RKO (cell line): ENCODE results near the gene TEX36.
"Not testable (repeated sequence)": the region's sequence is repeated elsewhere in the genome, so short reads cannot be mapped to it uniquely, and the experiment has no call there.

Source experiments
- DNase-seq: peaks from one replicate; pipeline ENCODE4 v3.0.0-alpha.2; 2016; ENCODE audit warnings: low spot score

The TEX36 gene

GRCh38 chr10:125692196-125692595 is 9.2 kb upstream of the TEX36 start:
- DNase-seq = no peak

- no peak for DNase-seq
These were observed 8.4 kb upstream of the TEX36 start for GRCh38 chr10:125691160-125691981.

GRCh38 chr10:125689955-125690569 is 7.1 kb upstream of the TEX36 start:
- no peak for DNase-seq

- DNase-seq = no peak
These were observed 4.7 kb upstream of the TEX36 start for GRCh38 chr10:125687507-125688185.

GRCh38 chr10:125684581-125684980 is 1.6 kb upstream of the TEX36 start:
- no peak for DNase-seq

- no peak for DNase-seq
These were observed 858 bp upstream of the TEX36 start for GRCh38 chr10:125683821-125684220.

GRCh38 chr10:125679436-125679835 is 3.5 kb downstream of the TEX36 start:
- no peak for DNase-seq

GRCh38 chr10:125672884-125673283 is 10.1 kb downstream of the TEX36 start:
- DNase-seq = no peak

- no peak for DNase-seq
These were observed 20.4 kb downstream of the TEX36 start for GRCh38 chr10:125662584-125662983.

GRCh38 chr10:125661941-125662515 is 20.9 kb downstream of the TEX36 start:
- no peak for DNase-seq

GRCh38 chr10:125661431-125661940 is 21.5 kb downstream of the TEX36 start:
- DNase-seq = no peak

GRCh38 chr10:125659071-125659470 is 23.9 kb downstream of the TEX36 start:
- DNase-seq = no peak

GRCh38 chr10:125656523-125656922 is 26.4 kb downstream of the TEX36 start:
- DNase-seq = no peak

GRCh38 chr10:125653113-125653512 is 29.9 kb downstream of the TEX36 start:
- DNase-seq = not testable (repeated sequence)

- no peak for DNase-seq
These were observed 36.7 kb downstream of the TEX36 start for GRCh38 chr10:125646311-125646710.

GRCh38 chr10:125641398-125641797 is 41.6 kb downstream of the TEX36 start:
- no peak for DNase-seq

GRCh38 chr10:125640653-125641052 is 42.3 kb downstream of the TEX36 start:
- no peak for DNase-seq

- DNase-seq = no peak
These were observed 43.1 kb downstream of the TEX36 start for GRCh38 chr10:125639846-125640245.

- no peak for DNase-seq
These were observed 44.4 kb downstream of the TEX36 start for GRCh38 chr10:125638555-125638954.

GRCh38 chr10:125637496-125637895 is 45.5 kb downstream of the TEX36 start:
- DNase-seq = no peak

GRCh38 chr10:125634606-125635005 is 48.4 kb downstream of the TEX36 start:
- DNase-seq = no peak

- peak; percentile 40 for DNase-seq
These were observed 49.4 kb downstream of the TEX36 start for GRCh38 chr10:125633517-125633999.
